CD8-positive, alpha-beta memory T cell (primary cell): ENCODE measurements around the gene TXNDC9. TPM values are rescaled to one million over a fixed set of nuclear protein-coding genes. Genes with fewer than 3 reads are reported as not detected.
"Not testable (repeated sequence)": the region's sequence is repeated elsewhere in the genome, so short reads cannot be mapped to it uniquely, and the experiment has no call there.

Source experiments
- CTCF ChIA-PET: fragments of 350-600 bp; sonication (Branson Sonifier 250); formaldehyde crosslinking; loops from one replicate; lab custom pipeline; 2021; ENCODE audit warnings: antibody characterized with exemption; lab: Charles Lee
- POLR2A ChIA-PET: fragments of 350-600 bp; sonication (Branson Sonifier 250); formaldehyde crosslinking; loops from one replicate; lab custom pipeline; 2021; ENCODE audit warnings: antibody characterized with exemption; lab: Charles Lee
- DNase-seq, 5 donors: peaks; one replicate each; pipeline versions ENCODE4 v3.0.0 to v3.0.0-alpha.2; 2020 to 2022; ENCODE audit warnings: mixed read lengths in 1 of 5
- H3K27ac ChIP-seq: one replicate; pipeline ENCODE4 v1.7.0; 2013; ENCODE audit warnings: low read depth, mild to moderate bottlenecking, low read length, moderate library complexity
- H3K27me3 ChIP-seq: 2 replicates; pipeline ENCODE4 v1.7.0; 2013; ENCODE audit warnings: low read length, mild to moderate bottlenecking; ENCODE audit not compliant: insufficient read depth, poor library complexity, severe bottlenecking
- H3K36me3 ChIP-seq: 2 replicates; pipeline ENCODE4 v1.7.0; 2013; ENCODE audit warnings: mild to moderate bottlenecking, low read length, moderate library complexity; ENCODE audit not compliant: insufficient read depth
- H3K4me1 ChIP-seq: 2 replicates; pipeline ENCODE4 v1.7.0; 2013; ENCODE audit warnings: mild to moderate bottlenecking, low read length, moderate library complexity; ENCODE audit not compliant: insufficient read depth
- H3K4me3 ChIP-seq: 2 replicates; pipeline ENCODE4 v1.7.0; 2013; ENCODE audit warnings: mild to moderate bottlenecking, low read length
- H3K9me3 ChIP-seq: 2 replicates; pipeline ENCODE4 v1.7.0; 2013; ENCODE audit warnings: mild to moderate bottlenecking, low read length
- H3K27ac Mint-ChIP-seq, 8 donors: one replicate each; pipeline ENCODE4 v1.8.0; 2020 to 2021; ENCODE audit warnings: mixed read lengths in 8 of 8, mild to moderate bottlenecking in 6 of 8, inconsistent platforms in 3 of 8, moderate library complexity in 3 of 8
- H3K27me3 Mint-ChIP-seq, 2 donors: one replicate each; pipeline ENCODE4 v1.8.0; 2020 to 2021; ENCODE audit warnings: mixed read lengths in 2 of 2, mild to moderate bottlenecking in 1 of 2, moderate library complexity in 1 of 2
- H3K36me3 Mint-ChIP-seq, 3 donors: one replicate each; pipeline ENCODE4 v1.8.0; 2020 to 2021; ENCODE audit warnings: mixed read lengths in 3 of 3, inconsistent platforms in 1 of 3, mild to moderate bottlenecking in 1 of 3
- H3K4me1 Mint-ChIP-seq, 3 donors: one replicate each; pipeline ENCODE4 v1.8.0; 2020 to 2021; ENCODE audit warnings: mixed read lengths in 3 of 3, inconsistent platforms in 1 of 3, mild to moderate bottlenecking in 1 of 3
- H3K4me3 Mint-ChIP-seq, 7 donors: one replicate each; pipeline ENCODE4 v1.8.0; 2020 to 2021; ENCODE audit warnings: mixed read lengths in 7 of 7, mild to moderate bottlenecking in 6 of 7, moderate library complexity in 4 of 7, inconsistent platforms in 2 of 7
- H3K9me3 Mint-ChIP-seq, 5 donors: one replicate each; pipeline ENCODE4 v1.8.0; 2020 to 2022; ENCODE audit warnings: mixed read lengths in 5 of 5, mild to moderate bottlenecking in 3 of 5, moderate library complexity in 2 of 5, inconsistent platforms in 1 of 5
- polyA plus RNA-seq: library from polyadenylated mRNA; unstranded; fragments of 300-500 nt; fragmentation: Illumina TruSeq; gene quantifications from one replicate; pipeline ENCODE4 v1.2.3, GENCODE V29; 2021
- total RNA-seq, 2 experiments: library from RNA; stranded (reverse); gene quantifications; one replicate each; pipeline ENCODE4 v1.2.3, GENCODE V29; 2021

Gene TXNDC9
- total and polyA plus RNA-seq, 3 experiments from 2014 or later, result 32.9 to 51.3 (median 34.1) TPM

GRCh38 chr2:99368854-99369253 lies 32.7 kb upstream of the TXNDC9 start:
- H3K4me3 ChIP-seq, H3K27ac Mint-ChIP-seq, H3K4me1 Mint-ChIP-seq, POLR2A ChIA-PET, H3K9me3 ChIP-seq, H3K4me3 Mint-ChIP-seq, CTCF ChIA-PET, DNase-seq, H3K27ac ChIP-seq, H3K27me3 Mint-ChIP-seq, H3K4me1 ChIP-seq, H3K27me3 ChIP-seq, H3K9me3 Mint-ChIP-seq: not testable (repeated sequence)
- peaks cover 59% of the 10 kb centered on the region for H3K36me3 ChIP-seq
- H3K36me3 Mint-ChIP-seq, result peaks cover 15 to 86% (median 30%) of the 10 kb centered on the region in 3 donors

- Mint-ChIP-seq H3K4me3 (no peak overlapping the region), H3K9me3 (no peaks in the 10 kb centered on the region), H3K36me3 (peaks cover 0 to 87% (median 23%) of the 10 kb centered on the region in 3 donors), H3K4me1 (peaks cover 0 to 3% (median 0%) of the 10 kb centered on the region in 3 donors), H3K27me3 (no peaks in the 10 kb centered on the region), H3K27ac (no peak overlapping the region)
- CTCF ChIA-PET, result interaction anchor here (1.2 kb wide), 1 partner anchor 28 kb away, joined by 3 read pairs; the partner anchor contains the start of gene EIF5B
- no peak overlapping the region for H3K4me3 ChIP-seq
- H3K27me3 ChIP-seq, result no peaks in the 10 kb centered on the region
- no peak overlapping the region for H3K27ac ChIP-seq
- H3K4me1 ChIP-seq, result no peaks in the 10 kb centered on the region
- no peak for DNase-seq
- no peaks in the 10 kb centered on the region for H3K9me3 ChIP-seq
- peaks cover 52% of the 10 kb centered on the region for H3K36me3 ChIP-seq
- POLR2A ChIA-PET, result no interaction called here
These were observed 29.5 kb upstream of the TXNDC9 start for GRCh38 chr2:99365661-99366060.

- Histone ChIP-seq H3K9me3 (no peaks in the 10 kb centered on the region), H3K27ac (no peak overlapping the region), H3K36me3 (no peaks in the 10 kb centered on the region), H3K4me3 (no peak overlapping the region), H3K27me3 (no peaks in the 10 kb centered on the region), H3K4me1 (peaks cover 12% of the 10 kb centered on the region)
- Mint-ChIP-seq H3K27me3 (no peaks in the 10 kb centered on the region), H3K9me3 (no peaks in the 10 kb centered on the region), H3K4me3 (no peak overlapping the region), H3K27ac (no peak overlapping the region), H3K36me3 (peaks cover 0 to 25% (median 11%) of the 10 kb centered on the region in 3 donors), H3K4me1 (peaks cover 37 to 59% (median 57%) of the 10 kb centered on the region in 3 donors)
- ChIA-PET CTCF (interaction anchor here (1.4 kb wide), 1 partner anchor 14 kb away, joined by 3 read pairs; no protein-coding TSS in a partner anchor), POLR2A (no interaction called here)
- DNase-seq, result no peak
These were observed 20.7 kb upstream of the TXNDC9 start for GRCh38 chr2:99356853-99357252.

GRCh38 chr2:99354825-99355224 lies 18.7 kb upstream of the TXNDC9 start:
- H3K27me3 ChIP-seq, DNase-seq, H3K27ac ChIP-seq, H3K9me3 ChIP-seq, POLR2A ChIA-PET, H3K36me3 ChIP-seq, H3K4me3 ChIP-seq, H3K4me3 Mint-ChIP-seq, H3K27me3 Mint-ChIP-seq, H3K27ac Mint-ChIP-seq, H3K9me3 Mint-ChIP-seq, H3K36me3 Mint-ChIP-seq: not testable (repeated sequence)
- CTCF ChIA-PET, result interaction anchor here (1.0 kb wide), 1 partner anchor 18 kb away, joined by 3 read pairs; the partner anchor contains the start of gene EIF5B
- peaks cover 51 to 75% (median 74%) of the 10 kb centered on the region in 3 donors for H3K4me1 Mint-ChIP-seq
- H3K4me1 ChIP-seq, result peaks cover 24% of the 10 kb centered on the region

- ChIA-PET POLR2A (no interaction called here), CTCF (no interaction called here)
- no peak overlapping the region for H3K4me3 ChIP-seq
- Mint-ChIP-seq H3K4me1 (peaks cover 54 to 82% (median 78%) of the 10 kb centered on the region in 3 donors), H3K36me3 (peaks cover 0 to 5% (median 4%) of the 10 kb centered on the region in 3 donors), H3K27me3 (no peaks in the 10 kb centered on the region), H3K27ac (no peak overlapping the region), H3K4me3 (peak overlapping the region in 1 of 7 donors; percentile 49), H3K9me3 (no peaks in the 10 kb centered on the region)
- H3K9me3 ChIP-seq, result no peaks in the 10 kb centered on the region
- H3K27me3 ChIP-seq, result no peaks in the 10 kb centered on the region
- H3K36me3 ChIP-seq, result no peaks in the 10 kb centered on the region
- peaks cover 29% of the 10 kb centered on the region for H3K4me1 ChIP-seq
- DNase-seq, result no peak
- H3K27ac ChIP-seq, result no peak overlapping the region
These were observed 17.9 kb upstream of the TXNDC9 start for GRCh38 chr2:99354070-99354469.

GRCh38 chr2:99350194-99350593 lies 14.1 kb upstream of the TXNDC9 start:
- ChIA-PET CTCF (no interaction called here), POLR2A (no interaction called here)
- Mint-ChIP-seq H3K4me3 (peak overlapping the region in 1 of 7 donors; percentile 3), H3K27ac (peak overlapping the region in 5 of 8 donors; percentile 7 to 79 (median 43)), H3K27me3 (no peaks in the 10 kb centered on the region), H3K9me3 (no peaks in the 10 kb centered on the region), H3K36me3 (peaks cover 0 to 6% (median 1%) of the 10 kb centered on the region in 3 donors), H3K4me1 (peaks cover 60 to 86% (median 77%) of the 10 kb centered on the region in 3 donors)
- Histone ChIP-seq H3K36me3 (no peaks in the 10 kb centered on the region), H3K9me3 (no peaks in the 10 kb centered on the region), H3K4me1 (peaks cover 46% of the 10 kb centered on the region), H3K27me3 (no peaks in the 10 kb centered on the region), H3K27ac (no peak overlapping the region), H3K4me3 (no peak overlapping the region)
- DNase-seq, result no peak

GRCh38 chr2:99348173-99348572 lies 12.0 kb upstream of the TXNDC9 start:
- POLR2A ChIA-PET, result interaction anchor here (0.7 kb wide), 1 partner anchor 12 kb away, joined by 4 read pairs; the partner anchor contains the start of gene TXNDC9
- Histone ChIP-seq H3K4me3 (no peak overlapping the region), H3K27ac (no peak overlapping the region), H3K4me1 (peaks cover 39% of the 10 kb centered on the region), H3K27me3 (no peaks in the 10 kb centered on the region), H3K36me3 (no peaks in the 10 kb centered on the region), H3K9me3 (no peaks in the 10 kb centered on the region)
- peak overlapping the region in 1 of 7 donors; percentile 6 for H3K4me3 Mint-ChIP-seq
- peak overlapping the region; percentile 11 to 88 (median 38) for H3K27ac Mint-ChIP-seq
- H3K27me3 Mint-ChIP-seq, result no peaks in the 10 kb centered on the region
- H3K36me3 Mint-ChIP-seq, result peaks cover 0 to 11% (median 3%) of the 10 kb centered on the region in 3 donors
- H3K9me3 Mint-ChIP-seq, result no peaks in the 10 kb centered on the region
- H3K4me1 Mint-ChIP-seq, result peaks cover 48 to 83% (median 62%) of the 10 kb centered on the region in 3 donors
- DNase-seq, result no peak
- CTCF ChIA-PET, result interaction anchor here (1.6 kb wide), 1 partner anchor 142 kb away, joined by 3 read pairs; the partner anchor contains the start of gene REV1

- no peaks in the 10 kb centered on the region for H3K9me3 Mint-ChIP-seq
- H3K27ac Mint-ChIP-seq, result peak overlapping the region in 2 of 8 donors; percentile 8 to 21
- peaks cover 0 to 18% (median 1%) of the 10 kb centered on the region in 3 donors for H3K36me3 Mint-ChIP-seq
- no peak overlapping the region for H3K27ac ChIP-seq
- POLR2A ChIA-PET, result no interaction called here
- no peaks in the 10 kb centered on the region for H3K36me3 ChIP-seq
- no peaks in the 10 kb centered on the region for H3K27me3 ChIP-seq
- H3K4me1 ChIP-seq, result peaks cover 38% of the 10 kb centered on the region
- H3K4me3 Mint-ChIP-seq, result no peak overlapping the region
- no peaks in the 10 kb centered on the region for H3K27me3 Mint-ChIP-seq
- no peak overlapping the region for H3K4me3 ChIP-seq
- CTCF ChIA-PET, result no interaction called here
- H3K4me1 Mint-ChIP-seq, result peaks cover 52 to 87% (median 72%) of the 10 kb centered on the region in 3 donors
- no peaks in the 10 kb centered on the region for H3K9me3 ChIP-seq
- DNase-seq, result no peak
These were observed 10.1 kb upstream of the TXNDC9 start for GRCh38 chr2:99346218-99346617.
